ENCODE measurements around the gene CORIN. TPM values are rescaled to one million over a fixed set of nuclear protein-coding genes. Genes with fewer than 3 reads are reported as not detected.

Gene CORIN
- total RNA-seq, 4 donors from 2014 or later, result 1.2 to 6.1 (median 2.5) TPM

GRCh38 chr4:47650584-47651130, 187.2 kb downstream of the CORIN start:
- no peaks in the 10 kb centered on the region for H3K27me3 ChIP-seq
- no peaks in the 10 kb centered on the region for H3K9me3 ChIP-seq
- no peak overlapping the region for H3K4me3 ChIP-seq

DNA sequence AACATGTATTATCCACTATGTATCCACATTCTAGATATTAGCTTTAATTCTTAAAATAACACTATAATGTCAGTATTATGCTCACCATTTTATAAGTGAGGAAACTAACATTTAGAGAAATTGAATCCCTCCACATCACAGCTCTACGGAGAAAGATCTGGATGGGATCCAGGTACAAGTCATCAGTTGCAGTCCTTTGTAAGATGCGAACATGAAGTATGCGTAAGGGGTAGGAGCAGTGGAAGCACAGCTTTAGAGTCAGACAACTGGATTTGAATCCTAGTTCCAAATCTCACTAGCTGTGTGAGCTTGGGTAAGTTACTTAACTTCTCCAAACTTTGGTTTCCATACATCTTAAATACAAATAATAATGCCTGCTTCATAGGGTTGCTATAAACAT, 190.3 kb downstream of the CORIN start:
- no peak for DNase-seq (ENCODE audit: low spot score in 2 of 2)
- H3K36me3 ChIP-seq, result no peaks in the 10 kb centered on the region
- WGBS, result 69% methylated on average over 3 of the region's 3 CpGs
- no peak overlapping the region for H3K4me3 ChIP-seq
- TF ChIP-seq POLR2A (IDR thresholded peaks at IDR 0.05) (no peak), CTCF (IDR thresholded peaks at IDR 0.05) (no peak), POLR2AphosphoS5 (IDR thresholded peaks at IDR 0.05) (no peak), EP300 (IDR thresholded peaks at IDR 0.05) (no peak)
- H3K27ac ChIP-seq, result no peak overlapping the region
- H3K4me1 ChIP-seq, result no peaks in the 10 kb centered on the region
- no peaks in the 10 kb centered on the region for H3K9me3 ChIP-seq
- H3K27me3 ChIP-seq, result no peaks in the 10 kb centered on the region

More at GRCh38 chr4:47650584-47651130, 187.2 kb downstream of the CORIN start:
- H3K36me3 ChIP-seq, result no peaks in the 10 kb centered on the region
- WGBS, result 37% methylated on average over 2 of the region's 2 CpGs
- no peak for TF ChIP-seq POLR2AphosphoS5 (IDR thresholded peaks at IDR 0.05)
- no peak for TF ChIP-seq EP300 (IDR thresholded peaks at IDR 0.05)
- TF ChIP-seq CTCF (IDR thresholded peaks at IDR 0.05), result no peak
- DNase-seq (ENCODE audit: low spot score in 2 of 2), result no peak
- no peak overlapping the region for H3K27ac ChIP-seq
- H3K4me1 ChIP-seq, result no peaks in the 10 kb centered on the region

DNA sequence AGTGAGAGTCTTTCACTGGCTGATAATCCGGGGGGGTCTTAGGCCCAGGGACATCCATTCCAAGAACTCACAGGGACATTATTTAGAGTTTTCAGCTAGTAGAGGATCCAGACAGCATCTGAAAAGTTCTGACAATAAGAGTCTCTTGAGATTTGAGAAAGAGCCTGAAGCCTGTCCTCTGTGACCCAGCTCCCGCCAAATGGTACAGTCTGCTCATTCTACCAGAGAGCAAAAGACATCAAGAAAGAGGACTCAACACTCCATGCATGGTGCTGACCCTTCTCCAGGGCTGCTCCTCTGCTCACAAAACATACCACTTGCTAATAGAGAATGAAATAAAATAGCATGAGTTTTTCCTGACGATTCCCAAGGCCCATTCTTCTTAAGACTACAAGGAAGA, 190.8 kb downstream of the CORIN start:
- no peak overlapping the region for H3K4me3 ChIP-seq
- DNase-seq (ENCODE audit: low spot score in 2 of 2), result no peak
- H3K36me3 ChIP-seq, result no peaks in the 10 kb centered on the region
- no peaks in the 10 kb centered on the region for H3K4me1 ChIP-seq
- no peak for TF ChIP-seq CTCF (IDR thresholded peaks at IDR 0.05)
- TF ChIP-seq POLR2A (IDR thresholded peaks at IDR 0.05), result no peak
- WGBS, result 77% methylated on average over 3 of the region's 3 CpGs
- H3K9me3 ChIP-seq, result no peaks in the 10 kb centered on the region
- H3K27ac ChIP-seq, result no peak overlapping the region
- H3K27me3 ChIP-seq, result no peaks in the 10 kb centered on the region

DNA sequence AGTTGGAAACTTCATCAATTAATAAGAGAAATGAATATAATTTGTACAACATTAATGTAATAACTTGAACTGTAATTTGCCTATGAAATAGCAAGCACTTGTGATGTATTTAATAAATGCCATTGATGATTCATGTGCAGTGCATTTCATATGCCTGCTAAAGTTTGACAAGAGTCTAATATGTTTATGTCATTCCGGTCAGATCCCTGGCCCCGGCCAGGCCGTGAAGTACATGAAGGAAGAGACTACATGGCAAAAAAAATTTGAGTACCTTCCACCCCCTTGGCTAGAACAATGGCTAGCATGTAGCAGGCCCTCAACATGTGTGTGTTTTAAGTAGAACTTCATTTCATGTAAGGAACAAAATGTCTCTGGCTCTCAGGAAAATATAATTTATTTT, 191.5 kb downstream of the CORIN start:
- H3K4me1 ChIP-seq, result no peaks in the 10 kb centered on the region
- no peak for DNase-seq (ENCODE audit: low spot score in 2 of 2)
- no peaks in the 10 kb centered on the region for H3K27me3 ChIP-seq
- WGBS, result 85% methylated on average over 3 of the region's 3 CpGs
- H3K27ac ChIP-seq, result no peak overlapping the region
- H3K4me3 ChIP-seq, result no peak overlapping the region
- TF ChIP-seq POLR2AphosphoS5 (IDR thresholded peaks at IDR 0.05), result no peak
- no peak for TF ChIP-seq POLR2A (IDR thresholded peaks at IDR 0.05)
- no peak for TF ChIP-seq CTCF (IDR thresholded peaks at IDR 0.05)
- no peak for TF ChIP-seq EP300 (IDR thresholded peaks at IDR 0.05)
- no peaks in the 10 kb centered on the region for H3K36me3 ChIP-seq
- no peaks in the 10 kb centered on the region for H3K9me3 ChIP-seq

GRCh38 chr4:47643845-47644244, 194.0 kb downstream of the CORIN start:
- no peaks in the 10 kb centered on the region for H3K9me3 ChIP-seq
- TF ChIP-seq CTCF (IDR thresholded peaks at IDR 0.05) (no peak), EP300 (IDR thresholded peaks at IDR 0.05) (no peak), POLR2AphosphoS5 (IDR thresholded peaks at IDR 0.05) (no peak), POLR2A (IDR thresholded peaks at IDR 0.05) (no peak)
- no peaks in the 10 kb centered on the region for H3K27me3 ChIP-seq
- no peak for DNase-seq (ENCODE audit: low spot score in 2 of 2)
- no peaks in the 10 kb centered on the region for H3K4me1 ChIP-seq
- H3K4me3 ChIP-seq, result no peak overlapping the region
- no peaks in the 10 kb centered on the region for H3K36me3 ChIP-seq
- WGBS, result 89% methylated on average over 6 of the region's 6 CpGs
- H3K27ac ChIP-seq, result no peak overlapping the region

All from suprapubic skin (tissue), 4 donors.